WTC11 (cell line): ENCODE results near the gene TAF11L6. TPM values are rescaled to one million over a fixed set of nuclear protein-coding genes. Genes with fewer than 3 reads are reported as not detected.
"Not testable (repeated sequence)": the region's sequence is repeated elsewhere in the genome, so short reads cannot be mapped to it uniquely, and the experiment has no call there.

Source experiments
- ATAC-seq: fragments of 200-7000 bp; cut with Tn5 transposase; 2 replicates; pipeline ENCODE4 v1.10.0; 2021; ENCODE audit warnings: mild to moderate bottlenecking, moderate library complexity
- CTCF ChIA-PET: fragments of 300-600 bp; sonication (Branson Sonifier 250); formaldehyde crosslinking; loops from one replicate; lab custom pipeline; 2021; ENCODE audit warnings: antibody characterized with exemption; lab: Charles Lee
- POLR2A ChIA-PET: fragments of 350-600 bp; sonication (Branson Sonifier 250); formaldehyde crosslinking; loops from one replicate; lab custom pipeline; 2021; ENCODE audit warnings: antibody characterized with exemption; lab: Charles Lee
- DNase-seq: peaks from one replicate; pipeline ENCODE4 v3.0.0; 2021; ENCODE audit warnings: low spot score
- H3K27ac Mint-ChIP-seq: 2 replicates; pipeline ENCODE4 v1.8.0; 2021; ENCODE audit warnings: mixed read lengths
- H3K27me3 Mint-ChIP-seq: 2 replicates; pipeline ENCODE4 v1.8.0; 2021; ENCODE audit warnings: low read depth, mild to moderate bottlenecking, moderate library complexity, mixed read lengths
- H3K36me3 Mint-ChIP-seq: 2 replicates; pipeline ENCODE4 v1.8.0; 2021; ENCODE audit warnings: mixed read lengths
- H3K4me1 Mint-ChIP-seq: 2 replicates; pipeline ENCODE4 v1.8.0; 2022; ENCODE audit warnings: mixed read lengths
- H3K4me3 Mint-ChIP-seq: 2 replicates; pipeline ENCODE4 v1.8.0; 2021; ENCODE audit warnings: mild to moderate bottlenecking, moderate library complexity, mixed read lengths
- H3K9me3 Mint-ChIP-seq: 2 replicates; pipeline ENCODE4 v1.8.0; 2021; ENCODE audit warnings: mixed read lengths
- AR ChIP-seq: fragments of 250-450 bp; sonication (Bioruptor Pico); IDR thresholded peaks from 2 replicates; pipeline ENCODE4 v1.9.0; 2021; ENCODE audit warnings: mild to moderate bottlenecking
- ATF1 ChIP-seq: sonication (generic); formaldehyde crosslinking; IDR thresholded peaks from 2 replicates; pipeline ENCODE4 v1.8.1; 2023; ENCODE audit warnings: mild to moderate bottlenecking, moderate library complexity, missing genetic modification reagents
- CREB1 ChIP-seq: sonication (generic); formaldehyde crosslinking; IDR thresholded peaks from 2 replicates; pipeline ENCODE4 v1.8.0; 2023; ENCODE audit warnings: mild to moderate bottlenecking, missing genetic modification reagents
- CREM ChIP-seq: sonication (generic); formaldehyde crosslinking; IDR thresholded peaks from 2 replicates; pipeline ENCODE4 v1.8.1; 2022; ENCODE audit warnings: mild to moderate bottlenecking, missing genetic modification reagents, moderate library complexity
- E2F4 ChIP-seq: sonication (generic); formaldehyde crosslinking; IDR thresholded peaks from 2 replicates; pipeline ENCODE4 v1.8.1; 2022; ENCODE audit warnings: low read depth, mild to moderate bottlenecking, moderate library complexity, missing genetic modification reagents, borderline replicate concordance
- ELF4 ChIP-seq: sonication (generic); formaldehyde crosslinking; IDR thresholded peaks from 2 replicates; pipeline ENCODE4 v1.8.1; 2022; ENCODE audit warnings: low read depth, mild to moderate bottlenecking, moderate library complexity, missing genetic modification reagents
- ESRRA ChIP-seq: sonication (generic); formaldehyde crosslinking; IDR thresholded peaks from 2 replicates; pipeline ENCODE4 v1.8.1; 2022; ENCODE audit warnings: mild to moderate bottlenecking, missing genetic modification reagents, borderline replicate concordance
- FOXK1 ChIP-seq: sonication (generic); formaldehyde crosslinking; IDR thresholded peaks from 2 replicates; pipeline ENCODE4 v1.8.0; 2022; ENCODE audit warnings: mild to moderate bottlenecking, moderate library complexity, missing genetic modification reagents
- HMGXB4 ChIP-seq: sonication (generic); formaldehyde crosslinking; IDR thresholded peaks from 2 replicates; pipeline ENCODE4 v1.8.1; 2023; ENCODE audit warnings: mild to moderate bottlenecking, moderate library complexity, missing genetic modification reagents
- IRF1 ChIP-seq: sonication (generic); formaldehyde crosslinking; IDR thresholded peaks from 2 replicates; pipeline ENCODE4 v1.8.0; 2023; ENCODE audit warnings: missing genetic modification reagents
- JAZF1 ChIP-seq: fragments of 250-450 bp; sonication (Bioruptor Pico); IDR thresholded peaks from 2 replicates; pipeline ENCODE4 v1.9.0; 2021; ENCODE audit warnings: moderate library complexity, mild to moderate bottlenecking, inconsistent platforms
- MXD4 ChIP-seq: fragments of 250-450 bp; sonication (Bioruptor Pico); IDR thresholded peaks from 2 replicates; pipeline ENCODE4 v1.8.0; 2021; ENCODE audit warnings: mild to moderate bottlenecking, moderate library complexity, borderline replicate concordance
- MYBL2 ChIP-seq: sonication (generic); formaldehyde crosslinking; IDR thresholded peaks from 2 replicates; pipeline ENCODE4 v1.8.1; 2023; ENCODE audit warnings: mild to moderate bottlenecking, moderate library complexity, missing genetic modification reagents
- NR2C2 ChIP-seq: sonication (generic); formaldehyde crosslinking; IDR thresholded peaks from 2 replicates; pipeline ENCODE4 v1.8.0; 2022; ENCODE audit warnings: mild to moderate bottlenecking, missing genetic modification reagents
- NR3C1 ChIP-seq: sonication (generic); formaldehyde crosslinking; conservative IDR thresholded peaks from 2 replicates; pipeline ENCODE4 v1.8.1; 2023; ENCODE audit warnings: low read depth, mild to moderate bottlenecking, missing genetic modification reagents
- PRRX2 ChIP-seq: fragments of 250-450 bp; sonication (Bioruptor Pico); IDR thresholded peaks from 2 replicates; pipeline ENCODE4 v1.8.0; 2021; ENCODE audit warnings: mild to moderate bottlenecking
- SOX15 ChIP-seq: fragments of 250-450 bp; sonication (Bioruptor Pico); IDR thresholded peaks from 2 replicates; pipeline ENCODE4 v1.9.0; 2021; ENCODE audit warnings: mild to moderate bottlenecking
- TEAD1 ChIP-seq: sonication (generic); formaldehyde crosslinking; IDR thresholded peaks from 2 replicates; pipeline ENCODE4 v1.8.0; 2022; ENCODE audit warnings: mild to moderate bottlenecking, missing genetic modification reagents
- TEAD4 ChIP-seq: sonication (generic); formaldehyde crosslinking; IDR thresholded peaks from 2 replicates; pipeline ENCODE4 v1.8.0; 2022; ENCODE audit warnings: mild to moderate bottlenecking, missing genetic modification reagents
- ZBTB21 ChIP-seq: sonication (generic); formaldehyde crosslinking; IDR thresholded peaks from 2 replicates; pipeline ENCODE4 v1.8.1; 2023; ENCODE audit warnings: mild to moderate bottlenecking, missing genetic modification reagents, borderline replicate concordance
- ZNF416 ChIP-seq: fragments of 250-450 bp; sonication (Bioruptor Pico); IDR thresholded peaks from 2 replicates; pipeline ENCODE4 v1.9.0; 2021; ENCODE audit warnings: mild to moderate bottlenecking, inconsistent platforms
- total RNA-seq: library from RNA; stranded (reverse); gene quantifications from 3 replicates; pipeline ENCODE4 v1.2.3, GENCODE V29; 2021
- TF ChIP-seq, protein P1 (sequence below): sonication (generic); formaldehyde crosslinking; IDR thresholded peaks from 2 replicates; pipeline ENCODE4 v1.8.1; 2022; ENCODE audit warnings: mild to moderate bottlenecking, missing genetic modification reagents, moderate library complexity, borderline replicate concordance
- TF ChIP-seq, protein P2 (sequence below): sonication (generic); formaldehyde crosslinking; IDR thresholded peaks from 2 replicates; pipeline ENCODE4 v1.8.0; 2022; ENCODE audit warnings: mild to moderate bottlenecking, missing genetic modification reagents
- TF ChIP-seq, protein P3 (sequence below): sonication (generic); formaldehyde crosslinking; IDR thresholded peaks from 2 replicates; pipeline ENCODE4 v1.8.1; 2023; ENCODE audit warnings: mild to moderate bottlenecking, missing genetic modification reagents, moderate library complexity
- TF ChIP-seq, protein P4 (sequence below): sonication (generic); formaldehyde crosslinking; IDR thresholded peaks from 2 replicates; pipeline ENCODE4 v1.8.1; 2023; ENCODE audit warnings: mild to moderate bottlenecking, missing genetic modification reagents, moderate library complexity

TAF11L6 gene
- total RNA-seq, 1 experiment from 2014 or later: not detected

- TF ChIP-seq AR (CRISPR knock-in tag): no peak
- no peak for TF ChIP-seq TEAD1 (CRISPR knock-in tag)
- no peak for TF ChIP-seq CREB1 (CRISPR knock-in tag)
- no peak for TF ChIP-seq MYBL2
- no peak for TF ChIP-seq JAZF1
- TF ChIP-seq, protein P1, sequence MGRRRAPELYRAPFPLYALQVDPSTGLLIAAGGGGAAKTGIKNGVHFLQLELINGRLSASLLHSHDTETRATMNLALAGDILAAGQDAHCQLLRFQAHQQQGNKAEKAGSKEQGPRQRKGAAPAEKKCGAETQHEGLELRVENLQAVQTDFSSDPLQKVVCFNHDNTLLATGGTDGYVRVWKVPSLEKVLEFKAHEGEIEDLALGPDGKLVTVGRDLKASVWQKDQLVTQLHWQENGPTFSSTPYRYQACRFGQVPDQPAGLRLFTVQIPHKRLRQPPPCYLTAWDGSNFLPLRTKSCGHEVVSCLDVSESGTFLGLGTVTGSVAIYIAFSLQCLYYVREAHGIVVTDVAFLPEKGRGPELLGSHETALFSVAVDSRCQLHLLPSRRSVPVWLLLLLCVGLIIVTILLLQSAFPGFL (CRISPR knock-in tag): no peak
- no peak for TF ChIP-seq MXD4 (CRISPR knock-in tag)
- TF ChIP-seq, all 79 proteins: peak for 0
Observed at GRCh38 chr5:17487174-17487512, 41.3 kb upstream of the TAF11L6 start (continued).

DNA sequence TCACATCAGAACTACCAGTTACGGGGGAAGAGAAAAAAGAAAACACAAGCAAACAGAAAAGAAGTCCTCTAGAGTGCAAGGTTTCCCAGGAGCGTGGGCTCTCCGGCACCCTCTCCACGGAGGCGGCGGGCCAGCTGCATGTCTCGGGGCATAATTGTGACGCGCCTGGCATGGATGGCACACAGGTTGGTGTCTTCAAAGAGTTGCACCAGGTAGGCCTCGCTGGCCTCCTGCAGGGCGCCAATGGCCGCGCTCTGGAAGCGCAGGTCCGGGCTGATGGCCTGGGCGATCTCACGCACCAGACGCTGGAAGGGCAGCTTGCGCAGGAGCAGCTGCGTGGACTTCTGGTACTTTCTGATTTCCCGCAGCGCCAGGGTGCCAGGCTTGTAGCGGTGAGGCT, 37.2 kb upstream of the TAF11L6 start:
- H3K36me3 Mint-ChIP-seq, H3K4me1 Mint-ChIP-seq, CTCF ChIA-PET, H3K4me3 Mint-ChIP-seq, DNase-seq, POLR2A ChIA-PET, ATAC-seq, H3K27ac Mint-ChIP-seq, H3K27me3 Mint-ChIP-seq: not testable (repeated sequence)
- peaks cover 11% of the 10 kb centered on the region for H3K9me3 Mint-ChIP-seq

GRCh38 chr5:17492770-17493169, 35.7 kb upstream of the TAF11L6 start:
- Mint-ChIP-seq H3K27ac (no peak overlapping the region), H3K36me3 (no peaks in the 10 kb centered on the region), H3K27me3 (no peaks in the 10 kb centered on the region), H3K4me3 (no peak overlapping the region), H3K9me3 (peaks cover 11% of the 10 kb centered on the region), H3K4me1 (peaks cover 4% of the 10 kb centered on the region)
- DNase-seq (no peak), ATAC-seq (no peak)
- ChIA-PET CTCF (no interaction called here), POLR2A (no interaction called here)
- TF ChIP-seq, protein P2, sequence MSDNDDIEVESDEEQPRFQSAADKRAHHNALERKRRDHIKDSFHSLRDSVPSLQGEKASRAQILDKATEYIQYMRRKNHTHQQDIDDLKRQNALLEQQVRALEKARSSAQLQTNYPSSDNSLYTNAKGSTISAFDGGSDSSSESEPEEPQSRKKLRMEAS (CRISPR knock-in tag): no peak
- TF ChIP-seq ESRRA (no peak), E2F4 (no peak), ELF4 (no peak), ZBTB21 (CRISPR knock-in tag) (no peak), ZNF416 (CRISPR knock-in tag) (no peak), IRF1 (no peak), FOXK1 (CRISPR knock-in tag) (no peak), NR2C2 (CRISPR knock-in tag) (no peak), TEAD4 (CRISPR knock-in tag) (no peak), SOX15 (no peak), HMGXB4 (CRISPR knock-in tag) (no peak), TEAD1 (CRISPR knock-in tag) (no peak), NR3C1 (CRISPR knock-in tag) (no peak), CREM (CRISPR knock-in tag) (no peak), PRRX2 (CRISPR knock-in tag) (no peak), ATF1 (CRISPR knock-in tag) (no peak)
- TF ChIP-seq, protein P3, sequence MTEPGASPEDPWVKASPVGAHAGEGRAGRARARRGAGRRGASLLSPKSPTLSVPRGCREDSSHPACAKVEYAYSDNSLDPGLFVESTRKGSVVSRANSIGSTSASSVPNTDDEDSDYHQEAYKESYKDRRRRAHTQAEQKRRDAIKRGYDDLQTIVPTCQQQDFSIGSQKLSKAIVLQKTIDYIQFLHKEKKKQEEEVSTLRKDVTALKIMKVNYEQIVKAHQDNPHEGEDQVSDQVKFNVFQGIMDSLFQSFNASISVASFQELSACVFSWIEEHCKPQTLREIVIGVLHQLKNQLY (CRISPR knock-in tag): no peak
- TF ChIP-seq, protein P4, sequence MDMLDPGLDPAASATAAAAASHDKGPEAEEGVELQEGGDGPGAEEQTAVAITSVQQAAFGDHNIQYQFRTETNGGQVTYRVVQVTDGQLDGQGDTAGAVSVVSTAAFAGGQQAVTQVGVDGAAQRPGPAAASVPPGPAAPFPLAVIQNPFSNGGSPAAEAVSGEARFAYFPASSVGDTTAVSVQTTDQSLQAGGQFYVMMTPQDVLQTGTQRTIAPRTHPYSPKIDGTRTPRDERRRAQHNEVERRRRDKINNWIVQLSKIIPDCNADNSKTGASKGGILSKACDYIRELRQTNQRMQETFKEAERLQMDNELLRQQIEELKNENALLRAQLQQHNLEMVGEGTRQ (CRISPR knock-in tag): no peak
